SHP77 (cell line): ENCODE measurements around the gene CXCL1.
A peak's percentile ranks its signal among the peaks of the same experiment; 100 is the strongest.

Source experiments
- DNase-seq, 2 experiments: peaks; one replicate each; lab custom pipeline; 2025; lab: John Stamatoyannopoulos, UW

The CXCL1 gene

DNA sequence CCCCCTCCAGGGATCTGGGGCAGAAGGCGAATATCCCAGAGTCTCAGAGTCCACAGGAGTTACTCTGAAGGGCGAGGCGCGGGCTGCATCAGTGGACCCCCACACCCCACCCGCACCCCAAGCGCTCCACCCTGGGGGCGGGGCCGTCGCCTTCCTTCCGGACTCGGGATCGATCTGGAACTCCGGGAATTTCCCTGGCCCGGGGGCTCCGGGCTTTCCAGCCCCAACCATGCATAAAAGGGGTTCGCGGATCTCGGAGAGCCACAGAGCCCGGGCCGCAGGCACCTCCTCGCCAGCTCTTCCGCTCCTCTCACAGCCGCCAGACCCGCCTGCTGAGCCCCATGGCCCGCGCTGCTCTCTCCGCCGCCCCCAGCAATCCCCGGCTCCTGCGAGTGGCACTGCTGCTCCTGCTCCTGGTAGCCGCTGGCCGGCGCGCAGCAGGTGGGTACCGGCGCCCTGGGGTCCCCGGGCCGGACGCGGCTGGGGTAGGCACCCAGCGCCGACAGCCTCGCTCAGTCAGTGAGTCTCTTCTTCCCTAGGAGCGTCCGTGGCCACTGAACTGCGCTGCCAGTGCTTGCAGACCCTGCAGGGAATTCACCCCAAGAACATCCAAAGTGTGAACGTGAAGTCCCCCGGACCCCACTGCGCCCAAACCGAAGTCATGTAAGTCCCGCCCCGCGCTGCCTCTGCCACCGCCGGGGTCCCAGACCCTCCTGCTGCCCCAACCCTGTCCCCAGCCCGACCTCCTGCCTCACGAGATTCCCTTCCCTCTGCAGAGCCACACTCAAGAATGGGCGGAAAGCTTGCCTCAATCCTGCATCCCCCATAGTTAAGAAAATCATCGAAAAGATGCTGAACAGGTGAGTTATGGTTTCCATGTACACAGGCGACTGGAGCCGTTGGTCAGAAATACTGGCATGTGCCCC lies at the start of gene CXCL1:
CXCL1 (plus strand) TSS at position 264 of the 926 bp plus-strand sequence; CDS start at position 342, 78 bp downstream.
- no peak for DNase-seq

DNA sequence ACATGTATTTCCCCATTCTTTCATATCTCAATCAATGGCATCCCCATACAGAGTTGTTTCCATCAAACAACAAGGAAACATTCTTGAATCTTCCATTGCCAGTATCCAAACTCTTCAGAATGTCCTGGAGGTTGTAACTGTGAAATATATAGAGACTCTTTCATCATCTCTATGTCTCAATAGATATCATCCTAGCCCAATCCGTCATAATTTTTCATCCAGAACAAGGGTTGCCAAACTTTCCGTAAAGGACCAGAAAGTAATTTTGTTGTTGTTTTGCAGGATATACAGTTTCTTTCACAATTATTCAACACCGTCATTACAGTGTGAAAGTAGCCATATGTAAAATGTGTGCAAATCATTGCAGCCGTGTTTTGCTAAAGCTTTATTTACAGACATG lies 47.9 kb upstream of the CXCL1 start:
- no peak for DNase-seq

DNA sequence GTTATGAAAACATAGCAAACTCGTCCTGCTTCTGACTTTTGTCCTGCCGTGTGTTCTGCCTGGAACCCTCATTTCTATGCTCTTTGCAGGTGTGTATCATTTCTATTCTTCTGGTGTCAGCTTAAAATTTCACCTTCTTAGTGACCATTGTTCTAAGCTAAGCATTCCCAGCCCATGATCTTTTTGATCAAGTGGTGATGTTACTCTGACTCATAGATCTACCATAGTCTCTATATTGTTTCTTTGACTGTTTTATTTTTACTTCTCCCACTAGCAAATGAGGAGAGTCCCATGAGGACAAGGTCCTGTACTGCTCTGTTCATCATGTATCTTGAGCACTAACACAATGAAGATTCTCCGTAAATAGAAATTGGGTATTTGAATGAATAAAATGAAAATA lies 46.8 kb upstream of the CXCL1 start:
- DNase-seq = no peak

DNA sequence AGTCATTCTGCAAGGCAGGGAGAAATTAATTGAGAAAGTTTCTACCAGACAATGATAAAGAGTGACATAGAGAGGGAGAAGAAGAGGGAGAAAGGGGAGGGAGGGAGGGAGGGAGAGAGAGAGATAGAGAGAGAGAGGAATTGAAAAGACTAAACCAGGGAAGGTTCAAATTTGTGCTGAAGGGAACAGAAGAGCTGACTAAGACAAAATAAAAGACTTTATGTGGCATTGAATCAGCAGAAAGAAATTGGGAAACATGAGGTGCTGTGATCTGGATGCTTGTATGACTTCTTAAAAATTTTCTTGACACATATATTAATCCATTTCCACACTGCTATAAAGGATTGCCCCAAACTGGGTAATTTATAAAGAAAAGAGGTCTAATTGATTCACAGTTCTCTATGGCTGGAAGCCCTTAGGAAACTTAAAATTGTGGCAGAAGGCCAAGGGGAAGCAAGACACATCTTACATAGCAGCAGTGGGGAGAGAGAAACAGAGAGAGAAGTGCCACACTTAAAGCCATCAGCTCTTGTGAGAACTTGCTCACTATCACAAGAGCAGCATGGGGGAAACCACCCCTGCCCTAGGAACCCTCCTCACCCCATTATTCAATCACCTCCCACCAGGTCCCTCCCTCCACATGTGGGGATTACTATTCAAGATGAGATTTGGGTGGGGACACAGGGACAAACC lies 46.2 kb upstream of the CXCL1 start:
- DNase-seq = no peak

DNA sequence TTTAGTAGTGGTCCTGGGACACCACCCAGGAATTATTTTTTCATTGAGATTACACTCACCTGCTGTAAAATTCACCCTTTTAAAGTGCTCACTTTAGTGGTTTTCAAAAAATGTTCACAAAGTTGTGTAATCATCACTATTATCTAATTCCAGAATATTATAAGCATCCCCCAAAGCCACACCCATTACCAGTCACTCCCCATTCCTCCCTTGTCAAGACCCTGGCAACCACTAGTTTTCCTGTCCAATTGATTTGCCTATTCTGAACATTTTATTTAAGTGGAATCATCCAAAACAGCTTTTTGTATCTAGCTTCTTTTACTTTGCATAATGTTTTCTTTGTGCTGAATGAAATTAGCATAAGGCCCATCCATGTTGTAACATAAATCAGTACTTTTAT lies 45.4 kb upstream of the CXCL1 start:
- no peak for DNase-seq

DNA sequence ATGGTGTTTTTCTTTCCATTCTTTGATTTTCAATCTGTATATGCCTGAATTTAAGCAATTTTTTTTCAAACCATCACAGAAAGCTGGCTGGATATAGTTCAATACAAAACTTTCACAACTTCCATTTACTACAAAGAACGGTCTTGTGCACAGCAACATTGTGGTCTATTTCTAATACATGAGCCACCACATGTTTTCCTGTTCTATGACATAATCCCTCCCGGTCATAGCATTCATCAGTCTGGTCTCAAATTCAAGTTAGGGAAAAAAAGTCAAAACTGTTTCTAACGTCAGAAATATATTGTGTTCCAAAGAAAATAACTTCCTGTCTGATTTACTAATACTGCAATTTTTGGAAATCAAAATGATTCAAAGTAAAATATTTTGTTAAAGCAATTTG lies 40.2 kb upstream of the CXCL1 start:
- DNase-seq = no peak

DNA sequence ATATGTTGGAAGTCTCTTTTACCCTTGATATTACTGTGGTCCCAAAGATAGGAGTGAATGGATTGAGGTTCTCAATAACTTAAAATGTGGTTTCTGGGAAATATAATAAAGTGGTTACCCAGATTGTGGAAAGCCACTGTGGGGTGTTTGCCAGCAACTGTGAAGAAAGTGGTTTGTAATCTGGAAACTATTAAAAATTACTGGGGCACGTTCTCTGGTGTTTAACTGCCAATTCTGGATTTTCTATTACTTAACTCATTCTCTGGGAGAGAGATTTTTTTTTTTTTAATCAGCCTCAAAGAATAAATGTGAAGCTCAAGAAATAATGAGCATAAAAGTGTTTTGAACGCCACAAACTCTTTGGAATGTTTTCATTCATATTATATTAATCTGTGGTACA lies 37.6 kb upstream of the CXCL1 start:
- DNase-seq = no peak

DNA sequence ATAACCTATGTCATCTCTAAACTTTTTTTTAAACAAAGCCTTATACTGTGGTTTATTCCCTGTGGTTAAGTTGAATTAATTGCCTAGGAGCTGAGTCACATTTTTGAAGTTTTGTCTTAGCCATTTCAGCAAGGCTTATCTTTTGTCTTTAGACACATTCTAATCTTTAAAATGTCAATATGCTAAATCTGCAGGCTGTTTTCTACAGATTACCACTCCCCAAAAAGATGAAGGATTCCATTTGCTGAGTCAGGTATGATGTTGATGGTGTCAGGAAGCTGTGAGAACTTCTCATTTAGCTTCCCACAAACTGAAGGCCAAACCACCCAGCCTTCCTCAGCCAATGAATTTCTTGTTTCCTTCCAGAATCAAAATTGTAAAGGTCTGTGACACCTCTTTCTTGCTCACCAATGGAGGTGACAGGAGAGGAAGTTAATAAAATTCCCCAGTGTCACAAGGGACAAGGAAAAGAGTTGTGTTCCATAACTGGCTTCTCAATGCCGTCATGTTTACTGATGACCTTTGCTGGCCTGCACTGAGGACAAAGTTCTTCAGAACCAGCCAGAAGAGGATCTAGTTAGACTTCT lies 36.4 kb upstream of the CXCL1 start:
- no peak for DNase-seq

DNA sequence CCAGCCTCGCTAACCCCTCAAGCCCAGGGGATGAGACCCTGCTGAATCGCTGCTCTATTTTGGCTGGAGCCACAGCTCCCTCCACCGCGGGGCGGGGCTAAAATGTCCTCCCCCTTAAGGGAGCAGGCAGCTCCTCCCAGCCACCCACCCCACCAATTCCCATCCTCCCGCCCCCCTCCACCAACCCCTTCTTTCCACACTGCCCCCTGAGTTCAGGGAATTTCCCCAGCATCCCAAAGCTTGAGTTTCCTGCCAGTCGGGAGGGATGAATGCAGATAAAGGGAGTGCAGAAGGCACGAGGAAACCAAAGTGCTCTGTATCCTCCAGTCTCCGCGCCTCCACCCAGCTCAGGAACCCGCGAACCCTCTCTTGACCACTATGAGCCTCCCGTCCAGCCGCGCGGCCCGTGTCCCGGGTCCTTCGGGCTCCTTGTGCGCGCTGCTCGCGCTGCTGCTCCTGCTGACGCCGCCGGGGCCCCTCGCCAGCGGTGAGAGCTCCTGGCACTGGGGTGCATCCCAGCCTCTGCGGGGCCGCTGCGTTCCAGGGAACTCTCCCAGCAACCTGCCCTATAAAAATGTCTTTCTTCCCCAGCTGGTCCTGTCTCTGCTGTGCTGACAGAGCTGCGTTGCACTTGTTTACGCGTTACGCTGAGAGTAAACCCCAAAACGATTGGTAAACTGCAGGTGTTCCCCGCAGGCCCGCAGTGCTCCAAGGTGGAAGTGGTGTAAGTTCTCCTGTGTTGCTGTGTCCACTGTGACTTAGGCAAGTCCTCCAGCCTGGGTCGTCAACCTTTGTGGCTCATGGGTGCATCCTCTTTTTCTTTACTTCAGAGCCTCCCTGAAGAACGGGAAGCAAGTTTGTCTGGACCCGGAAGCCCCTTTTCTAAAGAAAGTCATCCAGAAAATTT lies 32.6 kb upstream of the CXCL1 start, which contains the start of gene CXCL6:
CXCL6 (plus strand) TSS at position 306 of the 907 bp plus-strand sequence; CDS start at position 379, 73 bp downstream.
- peak; percentile 5 to 50 for DNase-seq

DNA sequence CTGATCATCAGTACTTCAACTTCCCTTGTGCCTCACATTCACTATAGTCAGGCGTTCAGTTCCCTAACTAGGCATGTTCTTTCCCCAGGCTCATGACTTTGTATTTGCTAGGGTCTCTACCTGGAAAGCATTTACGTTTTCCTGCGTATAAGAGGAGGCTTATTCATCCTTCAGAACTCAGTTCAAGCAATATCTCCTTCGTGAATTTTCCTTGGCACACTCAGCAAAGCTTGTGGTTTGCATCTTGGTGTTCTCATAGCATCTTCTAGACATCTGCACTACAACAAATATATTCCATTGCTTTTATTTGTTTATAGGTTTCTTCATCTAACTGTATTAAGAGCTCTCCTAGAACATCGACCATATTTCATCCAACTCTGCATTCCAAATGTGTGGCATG lies 30.1 kb upstream of the CXCL1 start:
- DNase-seq = no peak

DNA sequence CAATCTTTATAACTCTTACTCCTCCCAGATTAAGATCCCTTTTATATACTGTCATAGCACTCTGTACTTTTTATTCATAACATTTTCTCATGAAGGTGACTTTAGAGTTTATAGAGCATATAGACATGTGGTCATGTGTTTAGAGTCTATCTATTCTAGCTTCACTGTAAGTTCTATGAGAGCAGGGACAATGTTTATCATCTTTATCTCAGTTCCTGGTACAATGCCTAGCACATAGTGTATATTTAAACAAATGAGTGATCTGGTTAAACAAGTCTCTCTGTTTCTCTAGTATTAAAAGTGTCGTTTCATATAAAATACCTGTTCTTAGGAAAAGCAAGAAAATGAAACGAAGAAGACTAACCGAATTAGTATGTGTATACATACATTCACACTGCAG lies 29.5 kb upstream of the CXCL1 start:
- no peak for DNase-seq

DNA sequence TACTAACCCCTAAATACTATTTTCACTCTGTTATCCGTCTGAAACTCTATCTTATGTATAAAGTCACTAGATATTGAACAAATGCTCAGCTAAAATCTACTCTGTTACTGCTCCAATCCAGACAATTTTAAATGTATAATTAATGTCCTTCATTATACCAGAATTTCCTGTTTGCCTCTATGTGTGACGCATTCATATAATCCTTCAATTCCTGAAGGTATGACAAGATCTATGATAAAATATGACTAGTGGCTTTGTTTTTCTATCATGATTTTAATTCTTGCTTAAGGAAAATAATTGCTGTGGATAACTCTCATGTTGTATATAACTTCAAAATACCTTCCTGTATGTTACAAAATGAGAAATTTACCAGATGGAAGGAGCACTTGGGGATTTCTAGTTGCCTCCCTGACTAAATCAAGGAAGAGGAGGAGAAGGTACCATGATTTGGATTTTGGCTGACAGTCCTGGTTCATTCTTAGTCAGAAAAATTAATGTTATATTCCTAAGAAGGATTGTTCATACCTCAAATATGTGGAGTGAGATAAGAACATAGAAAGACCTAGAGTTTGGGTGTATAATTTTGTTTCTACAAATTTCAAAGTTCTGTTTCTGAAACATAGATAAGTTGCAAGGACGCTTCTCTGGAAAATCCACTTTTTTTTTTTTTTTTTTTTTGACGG lies 27.8 kb upstream of the CXCL1 start:
- DNase-seq = no peak

DNA sequence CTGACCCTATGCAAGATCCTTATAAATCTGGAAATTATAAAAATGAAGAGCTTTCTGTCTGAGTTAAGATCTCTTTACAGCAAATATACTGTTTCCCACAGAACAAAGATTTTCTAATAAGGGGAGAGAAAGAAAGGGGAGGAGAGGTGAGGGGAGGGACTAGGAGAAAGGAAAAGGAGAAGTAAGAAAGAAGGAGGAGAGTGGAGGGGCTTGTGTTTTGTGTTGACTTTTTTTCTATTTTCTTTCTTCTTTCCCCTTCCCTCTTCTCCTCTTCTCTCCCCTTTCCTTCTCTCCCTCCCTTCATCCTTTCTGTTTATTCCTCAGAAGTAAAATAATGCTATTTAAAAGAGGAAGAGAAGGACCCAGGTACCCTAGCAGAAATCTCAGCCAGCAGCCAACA lies 26.5 kb upstream of the CXCL1 start:
- DNase-seq = no peak

DNA sequence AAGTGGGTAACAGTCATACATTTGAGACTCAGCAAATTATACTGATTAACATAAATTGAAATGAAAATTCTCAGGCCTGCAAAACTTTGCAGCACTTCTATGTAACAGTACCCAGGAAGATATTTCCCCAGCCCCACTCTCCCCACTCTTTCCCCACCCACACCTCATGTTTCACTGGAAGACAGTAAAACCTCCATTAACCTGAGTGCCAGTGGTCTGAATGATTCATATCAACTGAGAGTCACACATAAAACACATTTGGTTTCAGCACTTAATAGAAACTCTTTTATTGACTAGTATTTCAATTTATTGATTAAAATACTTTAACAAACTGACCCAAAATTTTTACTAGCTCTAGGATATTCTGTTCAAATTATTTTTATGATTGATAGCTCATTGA lies 25.8 kb upstream of the CXCL1 start:
- no peak for DNase-seq

DNA sequence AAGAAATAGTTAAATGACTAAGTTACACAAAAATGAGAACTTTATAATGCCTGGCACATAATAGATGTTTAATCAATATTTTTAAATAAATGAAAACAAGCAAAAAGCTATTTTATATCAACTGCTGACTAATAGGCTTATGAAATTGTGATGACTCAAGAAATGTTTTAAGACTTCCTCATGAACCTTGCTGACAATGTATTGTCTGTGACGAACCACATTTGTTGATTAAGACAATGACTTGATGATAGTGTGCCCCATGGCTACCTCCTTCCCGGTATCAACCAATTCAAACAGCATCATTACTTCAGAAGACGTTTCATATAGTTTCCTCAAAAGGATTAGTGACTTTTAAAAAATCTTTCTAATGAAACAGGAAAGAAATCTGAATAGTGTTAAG lies 24.8 kb upstream of the CXCL1 start:
- DNase-seq = no peak

DNA sequence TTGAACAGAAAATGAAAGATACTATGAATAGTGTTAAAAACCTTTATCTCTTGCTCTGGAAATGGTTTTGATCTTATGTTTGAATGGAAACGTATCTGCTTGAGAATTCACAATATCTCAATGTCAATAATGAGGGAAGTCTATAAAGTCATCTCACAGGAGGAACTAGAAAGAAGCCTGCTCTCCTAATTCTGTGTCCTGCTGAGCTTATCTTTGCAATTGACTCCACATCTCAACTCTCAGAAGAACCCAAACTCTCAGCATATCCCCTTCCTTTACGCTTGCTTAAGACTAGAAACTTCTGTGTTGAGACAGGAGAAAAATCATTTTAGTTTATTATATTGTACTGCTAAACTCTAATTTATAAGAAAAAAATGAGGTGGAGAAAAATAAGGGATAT lies 24.4 kb upstream of the CXCL1 start:
- DNase-seq = no peak

DNA sequence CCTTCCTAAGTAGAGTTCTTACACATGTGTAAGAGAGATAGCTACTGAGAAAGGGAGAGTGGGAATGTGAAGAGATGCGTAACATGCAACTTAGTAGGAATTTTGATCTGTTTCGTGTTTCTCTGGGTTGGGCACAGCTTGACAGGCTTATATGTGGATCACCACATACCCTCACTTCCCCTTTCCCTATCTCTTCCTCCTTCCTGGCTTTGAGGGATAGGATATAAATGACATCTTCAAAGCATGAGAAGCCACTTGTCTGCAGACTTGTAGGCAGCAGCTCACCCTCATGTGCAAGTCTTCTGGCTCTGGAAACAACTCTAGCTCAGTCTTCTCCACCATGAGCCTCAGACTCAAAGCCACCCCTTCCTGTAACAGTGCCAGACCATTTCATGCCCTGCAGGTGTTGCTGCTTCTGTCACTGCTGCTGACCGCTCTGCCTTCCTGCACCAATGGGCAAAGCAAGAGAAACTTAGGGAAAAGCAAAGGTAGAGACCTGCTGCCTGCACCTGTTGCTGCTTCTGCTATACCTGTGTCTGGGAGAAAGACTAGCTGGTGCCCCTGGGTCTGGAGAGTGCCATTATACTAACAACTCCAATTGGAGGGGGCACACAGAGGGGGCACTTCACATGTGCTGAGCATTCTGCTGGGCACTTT lies 21.5 kb upstream of the CXCL1 start:
- no peak for DNase-seq

DNA sequence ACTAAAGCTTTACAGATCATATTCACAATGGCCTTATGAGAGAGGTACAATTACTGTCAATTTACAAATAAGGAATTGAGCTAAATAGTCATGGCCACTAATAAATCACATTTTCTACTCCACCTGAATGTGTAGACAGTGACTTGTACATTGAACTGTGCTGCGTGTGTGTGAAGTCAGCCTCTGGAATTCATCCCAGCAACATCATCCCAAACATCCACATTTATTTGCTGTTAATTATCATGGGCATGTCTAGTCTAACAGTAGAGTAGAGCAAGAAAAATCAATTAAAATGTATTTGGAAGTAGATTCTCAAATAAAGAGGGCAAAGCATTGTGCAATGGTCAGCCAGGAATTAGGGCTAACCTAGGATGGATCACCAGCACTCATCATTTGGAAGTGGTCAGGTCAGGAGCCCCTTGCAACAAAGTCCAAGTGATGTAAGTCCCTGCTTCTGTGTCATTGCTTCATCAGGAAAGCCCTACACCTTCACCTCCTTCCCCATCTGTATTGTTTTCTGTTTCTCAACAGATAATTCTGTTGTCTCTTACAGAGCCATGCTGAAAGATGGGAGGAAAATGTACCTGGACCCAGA lies 20.9 kb upstream of the CXCL1 start:
- DNase-seq = no peak

DNA sequence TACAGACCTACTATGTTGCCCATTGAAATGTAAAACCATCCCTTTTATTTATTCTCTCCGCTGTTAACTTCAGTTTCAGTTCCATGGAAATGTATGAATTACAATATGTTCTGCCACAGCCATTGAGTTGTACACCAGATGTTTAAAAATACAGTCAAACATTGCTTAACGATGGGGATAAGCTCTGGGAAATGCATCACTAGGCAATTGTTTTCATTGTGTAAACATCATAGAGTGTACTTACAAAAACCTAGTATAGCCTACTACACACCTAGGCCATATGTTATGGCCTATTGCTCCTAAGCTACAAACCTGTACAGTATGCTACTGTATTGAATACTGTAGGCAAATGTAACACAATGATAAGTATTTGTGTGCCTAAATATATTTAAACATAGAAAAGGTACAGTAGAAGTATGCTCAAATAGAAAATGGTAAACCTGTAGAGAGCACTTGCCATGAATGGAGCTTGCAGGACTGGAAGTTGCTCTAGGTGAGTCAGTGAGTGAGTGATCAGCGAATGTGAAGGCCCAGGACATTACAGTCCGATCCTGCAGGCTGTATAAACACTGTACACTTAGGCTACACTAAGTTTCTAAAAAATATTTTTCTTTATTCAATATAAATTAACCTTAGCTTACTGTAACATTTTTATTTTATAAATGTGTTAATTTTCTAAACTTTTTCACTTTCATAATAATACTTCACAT lies 18.8 kb upstream of the CXCL1 start:
- DNase-seq = no peak

DNA sequence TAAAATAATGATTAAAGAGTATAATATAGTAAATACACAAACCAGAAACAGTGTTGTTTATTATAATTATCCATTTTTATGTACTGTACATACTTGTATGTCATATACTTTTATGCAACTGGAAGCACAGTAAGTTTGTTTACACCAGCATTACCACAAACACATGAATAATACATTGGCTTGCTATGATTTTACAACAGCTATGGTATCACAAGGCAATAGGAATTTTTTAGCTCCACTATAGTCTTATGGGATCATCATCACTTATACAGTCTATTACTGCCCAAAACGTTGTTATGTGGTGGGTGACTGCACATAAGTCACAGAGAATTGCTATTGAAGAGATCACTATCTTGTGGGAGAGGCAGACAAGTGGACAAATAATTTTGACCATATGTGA lies 17.9 kb upstream of the CXCL1 start:
- DNase-seq = no peak
